Neural cell (in vitro differentiated cells): ENCODE measurements around the gene ZNF326.

Experiments used
- CTCF ChIP-seq: fragments of 450-650 bp; IDR thresholded peaks from 2 replicates; pipeline ENCODE4 v1.5.1; 2014; ENCODE audit warnings: antibody characterized with exemption, mild to moderate bottlenecking, moderate library complexity; ENCODE audit not compliant: poor library complexity, severe bottlenecking
- EP300 ChIP-seq: fragments of 450-650 bp; conservative IDR thresholded peaks from 2 replicates; pipeline ENCODE4 v1.6.1; 2014; ENCODE audit warnings: antibody characterized with exemption, mild to moderate bottlenecking, moderate library complexity; ENCODE audit not compliant: poor library complexity, severe bottlenecking
- EZH2 ChIP-seq: fragments of 200-600, 300-800 bp; shearing (Covaris generic), sonication (generic); IDR thresholded peaks from 2 replicates; pipeline ENCODE4 v1.6.1; 2014; ENCODE audit warnings: antibody characterized with exemption, low read length, borderline replicate concordance, mild to moderate bottlenecking; ENCODE audit not compliant: insufficient read depth, poor library complexity, severe bottlenecking
- POLR2AphosphoS5 ChIP-seq: IDR thresholded peaks from 2 replicates; pipeline ENCODE4 v1.6.1; 2012

DNA sequence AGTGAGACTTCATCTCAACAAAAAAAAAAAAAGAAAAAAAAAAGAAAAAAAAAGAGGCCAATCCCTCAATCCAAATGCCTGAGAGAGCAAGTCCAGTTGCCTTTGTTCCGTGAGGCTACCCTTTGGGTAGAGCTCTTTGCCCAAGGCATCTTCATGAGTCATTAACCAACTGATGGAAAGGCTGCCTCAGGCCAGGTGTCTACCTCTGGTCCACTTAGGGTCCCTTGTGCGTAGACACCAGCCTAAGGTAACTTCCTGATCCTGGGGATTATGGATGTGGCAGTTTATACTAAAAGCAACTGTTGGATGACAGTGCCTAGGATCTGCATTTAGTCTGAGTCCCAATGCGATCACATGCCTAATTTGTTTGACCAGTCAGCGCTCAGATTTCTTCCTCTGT lies 20.7 kb upstream of the ZNF326 start:
- TF ChIP-seq CTCF = no peak
- TF ChIP-seq POLR2AphosphoS5 = no peak
- TF ChIP-seq EP300 = no peak
- no peak for TF ChIP-seq EZH2
